GM21723 (cell line): Measurements from ENCODE around the gene UBR2.
"Not testable (repeated sequence)": the region's sequence is repeated elsewhere in the genome, so short reads cannot be mapped to it uniquely, and the experiment has no call there.

Source experiments
- ATAC-seq: cut with Tn5 transposase; IDR thresholded peaks from one replicate; pipeline ENCODE4 v1.9.1; 2021; ENCODE audit warnings: mild to moderate bottlenecking, moderate library complexity; ENCODE audit not compliant: unreplicated experiment

Gene UBR2

DNA sequence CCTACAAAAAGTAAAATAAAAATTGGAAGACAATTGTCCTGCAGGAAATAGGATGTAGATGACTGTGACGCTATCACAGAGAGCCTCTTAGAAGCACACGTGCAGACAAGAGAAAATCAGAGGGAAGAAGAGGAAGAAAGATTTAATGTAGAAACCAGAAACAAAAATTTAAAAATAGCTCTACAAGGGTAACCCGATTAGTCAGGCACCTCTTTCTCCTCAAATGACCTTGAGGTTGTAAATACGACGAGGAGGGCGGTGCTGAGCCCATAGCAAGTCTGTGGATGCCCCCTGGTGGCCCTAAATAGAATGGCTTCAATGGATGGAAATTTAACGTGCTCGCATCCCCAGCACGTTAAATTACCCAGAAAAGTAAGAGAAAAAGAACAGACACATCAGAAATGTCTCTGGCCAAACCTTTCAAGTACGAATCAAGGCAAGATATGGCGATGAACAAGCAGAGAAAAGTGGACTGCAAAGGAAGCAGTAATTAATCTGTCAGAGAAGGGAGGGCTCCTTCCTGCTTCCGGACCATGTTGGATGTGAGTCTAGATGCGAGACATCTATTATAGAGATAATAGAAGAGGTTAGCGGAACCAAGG lies 162.8 kb downstream of the UBR2 start:
- peak; percentile 92 for ATAC-seq

DNA sequence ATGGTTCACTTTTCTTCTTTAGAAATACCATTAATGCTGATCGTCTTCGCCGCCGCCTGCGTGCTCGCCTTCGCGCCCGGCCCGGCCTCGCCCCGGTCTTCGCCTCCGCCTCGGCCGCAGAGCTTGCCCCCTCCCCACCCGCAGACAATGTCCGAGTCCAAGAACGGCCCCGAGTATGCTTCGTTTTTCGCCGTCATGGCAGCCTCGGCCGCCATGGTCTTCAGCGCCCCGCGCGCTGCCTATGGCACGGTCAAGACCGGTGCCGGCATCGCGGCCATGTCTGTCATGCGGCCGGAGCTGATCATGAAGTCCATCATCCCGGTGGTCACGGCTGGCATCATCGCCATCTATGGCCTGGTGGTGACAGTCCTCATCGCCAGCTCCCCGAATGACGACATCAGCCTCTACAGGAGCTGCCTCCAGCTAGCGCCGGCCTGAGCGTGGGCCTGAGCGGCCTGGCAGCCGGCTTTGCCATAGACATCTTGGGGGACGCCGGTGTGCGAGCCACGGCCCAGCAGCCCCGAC lies 163.3 kb downstream of the UBR2 start:
- ATAC-seq = peak; percentile 20

DNA sequence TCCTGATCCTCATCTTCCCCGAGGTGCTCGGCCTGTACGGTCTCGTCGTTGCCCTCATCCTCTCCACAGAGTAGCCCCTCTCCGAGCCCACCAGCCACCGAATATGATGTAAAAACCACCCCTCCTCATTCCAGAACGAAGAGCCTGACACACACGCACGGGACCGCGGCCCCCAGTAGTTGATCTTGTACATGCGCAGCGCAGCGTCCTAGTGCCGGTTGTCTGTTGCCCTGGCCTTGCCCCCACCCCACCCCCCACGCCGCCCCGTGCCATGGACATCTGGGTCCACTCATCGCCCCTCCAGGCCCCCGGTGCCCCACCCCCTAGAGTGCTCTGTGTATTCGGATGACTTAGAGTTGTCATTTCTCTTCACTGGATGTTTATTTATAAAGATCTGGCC lies 163.8 kb downstream of the UBR2 start:
- ATAC-seq = no peak

DNA sequence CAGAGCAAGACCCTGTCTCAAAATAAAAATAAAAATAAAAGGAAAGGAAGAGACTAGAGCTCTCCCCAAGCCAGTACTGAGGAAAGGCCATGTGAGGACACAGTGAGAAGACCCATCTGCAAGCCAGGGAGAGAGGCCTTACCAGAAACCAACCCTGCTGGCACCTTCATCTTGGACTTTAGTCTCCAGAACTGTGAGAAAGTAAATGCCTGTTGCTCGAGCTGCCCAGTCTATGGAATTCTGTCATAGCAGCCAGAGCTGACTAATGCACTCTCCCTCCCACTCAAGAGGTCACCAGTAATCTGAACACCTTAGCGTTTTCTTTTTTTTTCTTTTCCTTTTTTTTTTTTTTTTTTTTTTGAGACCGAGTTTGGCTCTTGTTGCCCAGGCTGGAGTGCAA lies 165.9 kb downstream of the UBR2 start:
- ATAC-seq = no peak

DNA sequence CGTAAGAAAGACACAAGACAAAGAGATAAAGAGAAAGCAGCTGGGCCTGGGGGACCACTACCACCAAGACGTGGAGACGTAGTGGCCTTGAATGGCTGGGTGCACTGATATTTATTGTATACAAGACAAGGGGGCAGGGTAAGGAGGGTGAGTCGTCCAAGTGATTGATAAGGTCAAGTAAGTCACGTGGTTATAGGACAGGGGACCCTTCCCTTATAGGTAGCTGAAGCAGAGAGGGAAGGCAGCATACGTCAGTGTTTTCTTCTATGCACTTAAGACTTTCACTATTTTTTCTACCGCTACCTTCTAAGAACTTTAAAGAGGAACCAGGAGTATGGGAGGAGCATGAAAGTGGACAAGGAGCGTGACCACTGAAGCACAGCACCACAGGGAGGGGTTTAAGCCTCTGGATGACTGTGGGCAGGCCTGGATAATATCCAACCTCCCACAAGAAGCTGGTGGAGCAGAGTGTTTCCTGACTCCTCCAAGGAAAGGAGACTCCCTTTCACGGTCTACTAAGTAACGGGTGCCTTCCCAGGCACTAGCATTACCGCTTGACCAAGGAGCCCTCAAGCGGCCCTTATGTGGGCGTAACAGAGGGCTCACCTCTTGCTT lies 170.1 kb downstream of the UBR2 start:
- ATAC-seq = not testable (repeated sequence)

DNA sequence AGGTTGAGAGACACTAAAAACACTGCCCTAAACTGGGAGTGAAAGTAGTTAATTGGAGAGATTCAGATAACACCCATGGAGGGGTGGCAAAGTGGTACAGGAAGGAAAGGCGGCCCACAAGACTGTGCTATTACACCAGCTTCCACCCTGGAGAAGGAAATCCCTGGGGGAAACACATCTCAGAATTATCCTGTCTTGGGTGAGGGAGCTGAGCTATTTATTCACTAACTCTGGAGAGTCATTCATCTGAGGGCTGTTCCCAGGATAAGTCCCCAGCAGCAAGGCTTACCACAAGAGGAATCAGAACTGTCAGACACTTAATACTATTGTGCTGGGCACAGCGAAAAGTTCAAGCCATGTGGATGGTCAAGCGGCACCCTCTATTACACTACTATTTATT lies 172.1 kb downstream of the UBR2 start:
- no peak for ATAC-seq

DNA sequence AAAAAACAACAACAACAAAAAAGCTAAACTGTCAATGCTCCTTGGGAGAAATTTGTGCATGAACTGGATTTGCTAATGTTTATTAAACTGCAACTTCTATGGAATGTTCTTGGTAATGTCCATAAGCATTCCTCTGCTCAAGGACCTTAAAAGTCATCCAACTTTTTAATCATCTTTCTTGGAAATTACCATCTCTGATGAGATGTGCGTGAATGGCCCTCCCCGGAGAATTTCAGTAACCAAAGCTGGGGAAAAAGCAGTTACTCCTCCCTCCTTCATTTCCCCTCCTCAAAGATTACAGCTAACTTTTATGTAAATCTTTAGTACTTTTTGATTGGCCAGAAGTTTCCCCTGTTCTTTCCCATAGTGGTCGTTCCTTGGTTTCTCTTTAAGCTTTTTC lies 176.9 kb downstream of the UBR2 start:
- no peak for ATAC-seq

DNA sequence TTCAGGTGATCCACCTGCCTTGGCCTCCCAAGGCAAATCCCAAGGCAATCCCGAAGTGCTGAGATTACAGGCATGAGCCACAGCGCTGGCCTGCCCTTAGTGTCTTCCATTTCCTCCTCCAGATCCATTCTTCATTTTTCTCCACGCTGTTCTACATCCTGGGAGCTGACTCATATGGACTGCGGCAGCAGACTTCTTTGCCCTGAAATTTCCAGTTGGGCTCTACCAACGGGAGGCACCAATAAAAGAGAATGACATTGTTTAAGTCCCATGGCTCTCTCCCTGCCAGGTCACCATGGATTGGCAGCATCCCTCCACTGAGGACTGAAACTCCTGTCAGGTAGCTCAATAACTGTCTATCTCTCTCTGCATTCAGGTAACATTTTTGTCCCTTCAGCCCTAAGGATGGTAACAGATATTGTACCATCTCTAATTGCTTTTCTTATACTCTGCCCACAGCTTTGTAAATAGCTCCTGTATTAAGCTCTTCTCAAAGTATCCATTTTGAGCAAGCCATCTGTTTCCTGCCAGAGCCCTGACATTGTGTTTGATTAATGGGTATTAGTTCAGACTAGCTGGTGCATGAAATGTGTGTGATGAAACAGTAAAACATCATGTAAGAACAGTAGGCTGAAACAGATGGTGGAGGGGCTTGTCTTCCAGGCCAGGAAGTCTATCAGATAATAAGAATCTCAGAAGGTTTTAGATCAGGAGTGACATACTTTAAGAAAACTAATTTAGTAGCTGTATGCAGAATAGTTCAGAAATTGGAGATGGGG lies 178.5 kb downstream of the UBR2 start:
- ATAC-seq = no peak
